Hepatocyte (in vitro differentiated cells): Measurements from ENCODE around the gene RBM38. TPM values are rescaled to one million over a fixed set of nuclear protein-coding genes. Genes with fewer than 3 reads are reported as not detected.
A peak's percentile ranks its signal among the peaks of the same experiment; 100 is the strongest.

Experiments used
- DNase-seq: peaks from one replicate; pipeline ENCODE4 v3.0.0-alpha.2; 2016; ENCODE audit warnings: low spot score
- H2AFZ ChIP-seq: fragments of 200-600 bp; sonication (generic); 2 replicates; pipeline ENCODE4 v1.6.0; 2016; ENCODE audit warnings: antibody characterized with exemption, mild to moderate bottlenecking
- H3K27ac ChIP-seq: fragments of 200-600 bp; sonication (generic); 2 replicates; pipeline ENCODE4 v1.5.1; 2016; ENCODE audit warnings: mild to moderate bottlenecking
- H3K27me3 ChIP-seq: fragments of 200-600 bp; sonication (generic); 2 replicates; pipeline ENCODE4 v1.6.1; 2016
- H3K36me3 ChIP-seq: fragments of 200-600 bp; sonication (generic); replicated peaks from 2 replicates; pipeline ENCODE4 v1.5.1; 2016; ENCODE audit warnings: low read depth; ENCODE audit not compliant: insufficient read depth
- H3K4me1 ChIP-seq: fragments of 200-600 bp; sonication (generic); 2 replicates; pipeline ENCODE4 v1.5.1; 2016; ENCODE audit warnings: mild to moderate bottlenecking, moderate library complexity; ENCODE audit not compliant: insufficient read depth
- H3K4me2 ChIP-seq: fragments of 200-600 bp; sonication (generic); 2 replicates; pipeline ENCODE4 v1.6.0; 2016
- H3K4me3 ChIP-seq: fragments of 200-600 bp; sonication (generic); 2 replicates; pipeline ENCODE4 v1.5.1; 2016; ENCODE audit warnings: mild to moderate bottlenecking
- H3K79me2 ChIP-seq: fragments of 200-600 bp; sonication (generic); 2 replicates; pipeline ENCODE4 v1.6.0; 2017; ENCODE audit warnings: mild to moderate bottlenecking
- H3K9me2 ChIP-seq: fragments of 200-600 bp; sonication (generic); replicated peaks from 2 replicates; pipeline ENCODE4 v1.6.0; 2017; ENCODE audit warnings: mild to moderate bottlenecking; ENCODE audit not compliant: insufficient read depth
- H3K9me3 ChIP-seq: fragments of 200-600 bp; sonication (generic); 2 replicates; pipeline ENCODE4 v1.5.1; 2016; ENCODE audit warnings: low read depth, mild to moderate bottlenecking
- H4K20me1 ChIP-seq: fragments of 200-600 bp; sonication (generic); 2 replicates; pipeline ENCODE4 v1.6.0; 2016; ENCODE audit warnings: mild to moderate bottlenecking; ENCODE audit not compliant: insufficient read depth, poor library complexity, severe bottlenecking
- EZH2 ChIP-seq: fragments of 200-600 bp; sonication (generic); IDR thresholded peaks from 2 replicates; pipeline ENCODE4 v1.6.1; 2016; ENCODE audit warnings: antibody characterized with exemption, mild to moderate bottlenecking, borderline replicate concordance
- EZH2phosphoT487 ChIP-seq: fragments of 200-600 bp; sonication (generic); IDR thresholded peaks from one replicate; pipeline ENCODE4 v1.6.1; 2018; ENCODE audit warnings: antibody characterized with exemption, mild to moderate bottlenecking, low read depth, moderate library complexity; ENCODE audit not compliant: unreplicated experiment, severe bottlenecking
- WGBS: methylation state at CpG from one replicate; pipeline ENCODE4 v1.1.6; 2016; ENCODE audit warnings: low lambda C conversion rate; ENCODE audit errors: missing lambda C conversion rate; 5-methylcytosine and 5-hydroxymethylcytosine counted together
- polyA plus RNA-seq: library from polyadenylated mRNA; unstranded; fragments of >200 nt; fragmentation: Nextera tagmentation; extraction: Ambion mirVana; gene quantifications from 2 replicates; pipeline ENCODE4 v1.2.1, GENCODE V29; 2016
- total RNA-seq: library from RNA; depleted of rRNA; stranded (reverse); fragments of >200 nt; gene quantifications from 2 replicates; pipeline ENCODE4 v1.2.3, GENCODE V29; 2014
- TF ChIP-seq, protein P1 (sequence below): fragments of 200-600 bp; sonication (generic); IDR thresholded peaks from 2 replicates; pipeline ENCODE4 v1.5.1; 2016; ENCODE audit warnings: antibody characterized with exemption, mild to moderate bottlenecking; ENCODE audit not compliant: poor library complexity

Gene RBM38
- total and polyA plus RNA-seq, 2 experiments from 2014 or later, result 16.1 to 19.6 TPM

DNA sequence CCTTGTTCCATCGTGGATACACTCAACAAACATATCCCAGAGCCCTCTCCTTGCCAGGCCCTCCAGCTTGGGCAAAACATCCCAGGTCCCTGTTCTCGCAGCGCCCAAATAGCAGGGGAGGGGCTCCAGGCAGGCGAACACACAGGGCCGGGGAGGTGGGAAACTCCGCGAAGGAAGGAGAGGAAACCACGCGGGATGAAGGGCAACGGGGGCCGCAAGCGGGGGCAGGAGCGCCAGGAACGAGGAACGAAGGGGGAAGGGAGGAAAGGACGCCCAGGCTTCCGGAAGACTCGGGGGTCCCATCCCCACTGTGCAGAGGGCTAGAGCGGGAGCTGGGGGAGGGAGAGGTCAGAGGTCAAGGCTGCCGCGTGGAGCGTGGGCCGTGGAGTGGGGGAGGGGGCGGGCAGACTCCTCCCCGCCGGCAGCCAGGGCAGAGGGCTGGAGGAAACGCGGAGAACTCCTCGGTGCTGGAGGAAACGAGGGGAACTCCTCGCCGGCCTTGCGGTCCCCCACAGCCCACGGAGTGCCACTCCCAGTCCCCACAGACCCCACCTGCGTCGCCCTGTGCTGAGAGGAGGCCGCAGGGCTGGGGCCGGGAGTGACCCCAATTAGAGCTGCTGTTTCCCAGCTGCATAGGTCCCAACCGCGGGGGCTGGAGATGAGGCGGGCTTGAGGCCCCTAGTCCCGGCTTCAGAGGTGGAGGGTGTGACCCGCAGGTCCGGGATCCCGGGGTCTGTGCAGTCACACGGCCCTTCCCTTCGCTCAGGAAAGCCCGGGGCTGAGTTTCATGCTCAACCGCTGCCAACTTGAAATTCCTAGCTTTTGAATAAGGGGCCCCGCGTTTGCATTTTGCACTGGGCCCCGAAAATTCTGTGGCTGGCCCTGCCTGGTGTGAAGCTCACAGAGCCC, 1.2 kb upstream of the RBM38 start:
- no peak for TF ChIP-seq EZH2phosphoT487
- H3K79me2 ChIP-seq, result peaks cover 3% of the 10 kb centered on the region
- peak overlapping the region; percentile 17 for H3K27ac ChIP-seq
- no peaks in the 10 kb centered on the region for H3K36me3 ChIP-seq
- peaks cover 18% of the 10 kb centered on the region for H3K4me1 ChIP-seq
- no peak for DNase-seq
- peak overlapping the region; percentile 77 for H2AFZ ChIP-seq
- 39% methylated on average over 29 of the region's 52 CpGs for WGBS
- H3K9me2 ChIP-seq, result no peaks in the 10 kb centered on the region
- peak overlapping the region; percentile 92 for H3K4me2 ChIP-seq
- no peaks in the 10 kb centered on the region for H3K27me3 ChIP-seq
- H4K20me1 ChIP-seq, result no peaks in the 10 kb centered on the region
- H3K4me3 ChIP-seq, result peak overlapping the region; percentile 21
- no peaks in the 10 kb centered on the region for H3K9me3 ChIP-seq

GRCh38 chr20:57391439-57392301, 474 bp downstream of the RBM38 start:
- H3K4me1 ChIP-seq, result peaks cover 18% of the 10 kb centered on the region
- no peaks in the 10 kb centered on the region for H4K20me1 ChIP-seq
- H2AFZ ChIP-seq, result peak overlapping the region; percentile 60
- peak overlapping the region; percentile 58 for H3K4me3 ChIP-seq
- H3K36me3 ChIP-seq, result no peaks in the 10 kb centered on the region
- peaks cover 3% of the 10 kb centered on the region for H3K79me2 ChIP-seq
- no peaks in the 10 kb centered on the region for H3K27me3 ChIP-seq
- DNase-seq, result peak; percentile 66
- H3K9me3 ChIP-seq, result no peaks in the 10 kb centered on the region
- H3K27ac ChIP-seq, result no peak overlapping the region
- peak overlapping the region; percentile 95 for H3K4me2 ChIP-seq
- TF ChIP-seq EZH2phosphoT487 (no peak), EZH2 (no peak)
- TF ChIP-seq, protein P1, sequence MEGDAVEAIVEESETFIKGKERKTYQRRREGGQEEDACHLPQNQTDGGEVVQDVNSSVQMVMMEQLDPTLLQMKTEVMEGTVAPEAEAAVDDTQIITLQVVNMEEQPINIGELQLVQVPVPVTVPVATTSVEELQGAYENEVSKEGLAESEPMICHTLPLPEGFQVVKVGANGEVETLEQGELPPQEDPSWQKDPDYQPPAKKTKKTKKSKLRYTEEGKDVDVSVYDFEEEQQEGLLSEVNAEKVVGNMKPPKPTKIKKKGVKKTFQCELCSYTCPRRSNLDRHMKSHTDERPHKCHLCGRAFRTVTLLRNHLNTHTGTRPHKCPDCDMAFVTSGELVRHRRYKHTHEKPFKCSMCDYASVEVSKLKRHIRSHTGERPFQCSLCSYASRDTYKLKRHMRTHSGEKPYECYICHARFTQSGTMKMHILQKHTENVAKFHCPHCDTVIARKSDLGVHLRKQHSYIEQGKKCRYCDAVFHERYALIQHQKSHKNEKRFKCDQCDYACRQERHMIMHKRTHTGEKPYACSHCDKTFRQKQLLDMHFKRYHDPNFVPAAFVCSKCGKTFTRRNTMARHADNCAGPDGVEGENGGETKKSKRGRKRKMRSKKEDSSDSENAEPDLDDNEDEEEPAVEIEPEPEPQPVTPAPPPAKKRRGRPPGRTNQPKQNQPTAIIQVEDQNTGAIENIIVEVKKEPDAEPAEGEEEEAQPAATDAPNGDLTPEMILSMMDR, result no peak
- H3K9me2 ChIP-seq, result no peaks in the 10 kb centered on the region
- WGBS, result 7% methylated on average over 24 of the region's 98 CpGs

DNA sequence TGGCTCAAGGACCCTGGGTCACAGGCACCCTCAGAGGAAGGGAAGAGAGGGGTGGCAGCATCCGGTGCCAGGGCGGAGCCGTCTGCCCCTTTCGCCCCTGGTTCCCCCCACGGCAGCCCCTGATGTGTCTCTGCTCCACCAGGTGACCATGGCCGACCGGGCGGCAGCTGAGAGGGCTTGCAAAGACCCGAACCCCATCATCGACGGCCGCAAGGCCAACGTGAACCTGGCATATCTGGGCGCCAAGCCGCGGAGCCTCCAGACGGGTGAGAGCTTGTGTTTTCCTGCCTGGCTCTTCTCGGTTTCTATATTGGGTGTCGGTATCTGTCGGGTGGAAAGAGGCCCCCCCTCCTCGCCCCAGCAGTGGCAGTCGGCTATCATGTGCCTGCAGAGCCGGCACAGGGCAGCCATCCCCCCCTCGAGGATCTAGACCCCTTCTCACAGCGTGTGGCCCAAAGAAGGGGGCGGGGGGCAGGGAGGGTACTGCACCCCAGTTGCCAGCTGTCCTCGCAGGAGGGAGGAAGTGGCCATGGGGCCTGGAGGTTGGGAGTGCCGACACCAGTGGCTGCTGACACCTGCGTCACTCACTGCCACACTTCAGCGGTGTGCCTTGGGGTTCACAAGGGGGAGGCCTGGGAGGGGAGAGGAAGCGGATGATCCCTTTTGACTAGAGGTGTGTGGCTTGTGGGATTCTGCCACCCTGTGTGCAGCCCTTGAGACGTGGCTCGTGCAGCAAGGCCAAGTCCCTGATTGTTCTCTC, 1.5 kb downstream of the RBM38 start:
- DNase-seq, result no peak
- H3K4me1 ChIP-seq, result peaks cover 18% of the 10 kb centered on the region
- no peaks in the 10 kb centered on the region for H3K36me3 ChIP-seq
- no peak overlapping the region for H3K27ac ChIP-seq
- 77% methylated on average over 31 of the region's 33 CpGs for WGBS
- no peak overlapping the region for H2AFZ ChIP-seq
- H3K4me3 ChIP-seq, result peak overlapping the region; percentile 29
- TF ChIP-seq, protein P1, result no peak
- peak overlapping the region; percentile 95 for H3K4me2 ChIP-seq
- peaks cover 3% of the 10 kb centered on the region for H3K79me2 ChIP-seq
- no peaks in the 10 kb centered on the region for H3K9me2 ChIP-seq
- H3K9me3 ChIP-seq, result no peaks in the 10 kb centered on the region
- no peaks in the 10 kb centered on the region for H4K20me1 ChIP-seq
- no peaks in the 10 kb centered on the region for H3K27me3 ChIP-seq
